AG09309 (cell line): Measurements from ENCODE around the gene C1orf185.
"Not testable (repeated sequence)": the region's sequence is repeated elsewhere in the genome, so short reads cannot be mapped to it uniquely, and the experiment has no call there.

Source experiments
- DNase-seq: peaks from one replicate; pipeline ENCODE4 v3.0.0-alpha.2; 2010; ENCODE audit warnings: low read depth
- H3K4me3 ChIP-seq: 2 replicates; pipeline ENCODE4 v1.5.1; 2011; ENCODE audit warnings: mild to moderate bottlenecking, low read depth, low read length, moderate library complexity; ENCODE audit not compliant: control insufficient read depth
- TF ChIP-seq, protein P1 (sequence below): IDR thresholded peaks from 2 replicates; pipeline ENCODE4 v1.5.1; 2011; ENCODE audit warnings: mild to moderate bottlenecking, low read depth, low read length, inconsistent platforms; ENCODE audit not compliant: insufficient read depth, control insufficient read depth; ENCODE audit errors: missing control alignments

C1orf185 gene

GRCh38 chr1:51097171-51097570 lies 4.9 kb upstream of the C1orf185 start:
- TF ChIP-seq, protein P1, sequence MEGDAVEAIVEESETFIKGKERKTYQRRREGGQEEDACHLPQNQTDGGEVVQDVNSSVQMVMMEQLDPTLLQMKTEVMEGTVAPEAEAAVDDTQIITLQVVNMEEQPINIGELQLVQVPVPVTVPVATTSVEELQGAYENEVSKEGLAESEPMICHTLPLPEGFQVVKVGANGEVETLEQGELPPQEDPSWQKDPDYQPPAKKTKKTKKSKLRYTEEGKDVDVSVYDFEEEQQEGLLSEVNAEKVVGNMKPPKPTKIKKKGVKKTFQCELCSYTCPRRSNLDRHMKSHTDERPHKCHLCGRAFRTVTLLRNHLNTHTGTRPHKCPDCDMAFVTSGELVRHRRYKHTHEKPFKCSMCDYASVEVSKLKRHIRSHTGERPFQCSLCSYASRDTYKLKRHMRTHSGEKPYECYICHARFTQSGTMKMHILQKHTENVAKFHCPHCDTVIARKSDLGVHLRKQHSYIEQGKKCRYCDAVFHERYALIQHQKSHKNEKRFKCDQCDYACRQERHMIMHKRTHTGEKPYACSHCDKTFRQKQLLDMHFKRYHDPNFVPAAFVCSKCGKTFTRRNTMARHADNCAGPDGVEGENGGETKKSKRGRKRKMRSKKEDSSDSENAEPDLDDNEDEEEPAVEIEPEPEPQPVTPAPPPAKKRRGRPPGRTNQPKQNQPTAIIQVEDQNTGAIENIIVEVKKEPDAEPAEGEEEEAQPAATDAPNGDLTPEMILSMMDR: no peak

GRCh38 chr1:51100264-51100880 lies 1.7 kb upstream of the C1orf185 start:
- no peak for DNase-seq
- TF ChIP-seq, protein P1: no peak
- no peak overlapping the region for H3K4me3 ChIP-seq

More at GRCh38 chr1:51097171-51097570, 4.9 kb upstream of the C1orf185 start:
- no peak overlapping the region for H3K4me3 ChIP-seq
- DNase-seq: no peak

GRCh38 chr1:51114137-51114536 lies 12.1 kb downstream of the C1orf185 start:
- H3K4me3 ChIP-seq: no peak overlapping the region
- DNase-seq: no peak
- TF ChIP-seq, protein P1: no peak

DNA sequence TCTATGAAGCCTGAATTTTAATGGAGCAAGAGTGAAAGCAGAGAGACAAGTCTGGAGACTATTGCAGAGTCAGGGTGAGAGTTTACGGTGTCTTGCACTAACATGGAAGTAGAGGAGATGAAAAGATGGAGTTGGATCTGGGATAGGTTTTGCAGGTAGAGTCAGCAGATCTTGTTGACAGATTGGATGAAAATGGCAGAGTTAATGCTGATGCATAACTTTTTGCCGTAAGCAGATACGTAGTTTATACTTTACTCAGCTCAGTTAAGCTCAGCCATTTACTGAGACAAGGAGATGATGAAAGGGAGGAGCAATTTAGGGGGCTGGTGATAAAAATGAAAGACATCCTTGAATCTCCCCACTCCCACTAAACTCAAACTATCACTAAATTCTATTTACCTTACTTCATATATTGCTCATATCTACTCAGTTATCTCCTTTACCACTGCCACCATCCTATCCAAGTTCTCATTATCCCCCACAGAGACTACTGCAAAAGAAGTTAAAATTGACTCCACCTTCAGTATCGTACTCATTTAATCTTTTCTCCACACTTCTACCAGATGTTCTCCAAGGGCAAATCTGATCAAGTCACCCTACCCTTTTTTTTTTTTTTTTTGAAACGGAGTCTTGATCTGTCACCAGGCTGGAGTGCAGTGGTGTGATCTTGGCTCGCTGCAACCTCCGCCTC lies 13.8 kb downstream of the C1orf185 start:
- TF ChIP-seq, protein P1: no peak
- DNase-seq: no peak
- no peak overlapping the region for H3K4me3 ChIP-seq

DNA sequence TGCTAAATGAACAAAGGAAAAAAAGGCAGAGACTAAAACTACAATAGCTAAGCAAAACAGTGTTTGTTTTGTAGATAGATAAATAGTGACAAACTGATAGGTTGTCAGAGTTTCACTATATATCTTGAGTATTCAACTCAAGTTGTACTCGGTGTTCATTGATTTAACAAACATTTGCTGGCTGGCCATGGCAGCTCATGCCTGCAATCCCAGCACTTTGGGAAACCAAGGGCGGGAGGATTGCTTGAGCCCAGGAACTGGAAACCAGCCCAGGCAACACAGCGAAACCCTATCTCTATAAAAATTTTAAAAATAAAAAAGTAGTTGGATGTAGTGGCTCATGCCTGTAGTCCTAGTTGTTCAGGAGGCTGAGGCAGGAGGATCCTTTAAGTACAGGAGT lies 17.3 kb downstream of the C1orf185 start:
- TF ChIP-seq, protein P1: no peak
- H3K4me3 ChIP-seq: no peak overlapping the region
- DNase-seq: no peak

GRCh38 chr1:51120629-51121028 lies 18.6 kb downstream of the C1orf185 start:
- no peak for DNase-seq
- no peak overlapping the region for H3K4me3 ChIP-seq
- TF ChIP-seq, protein P1: no peak

- DNase-seq, H3K4me3 ChIP-seq: not testable (repeated sequence)
Observed at GRCh38 chr1:51127152-51127551, 25.1 kb downstream of the C1orf185 start.
